Testis (tissue), 2 donors: ENCODE results near the gene ADK.

ENCODE experiments used
- POLR2A ChIP-seq: fragments of 450-650 bp; IDR thresholded peaks from one replicate; pipeline ENCODE4 v1.6.1; 2017; ENCODE audit warnings: antibody characterized with exemption, mild to moderate bottlenecking, moderate library complexity
- TF ChIP-seq, protein P1 (sequence below), 3 experiments: fragments of 450-650 bp in 2 of 3; fragments of 200-600 bp in 1 of 3; sonication (generic) in 1 of 3; IDR thresholded peaks; one replicate each; pipeline ENCODE4 v1.5.1; 2016 to 2019; ENCODE audit warnings: antibody characterized with exemption in 3 of 3, mild to moderate bottlenecking in 2 of 3, moderate library complexity in 1 of 3

DNA sequence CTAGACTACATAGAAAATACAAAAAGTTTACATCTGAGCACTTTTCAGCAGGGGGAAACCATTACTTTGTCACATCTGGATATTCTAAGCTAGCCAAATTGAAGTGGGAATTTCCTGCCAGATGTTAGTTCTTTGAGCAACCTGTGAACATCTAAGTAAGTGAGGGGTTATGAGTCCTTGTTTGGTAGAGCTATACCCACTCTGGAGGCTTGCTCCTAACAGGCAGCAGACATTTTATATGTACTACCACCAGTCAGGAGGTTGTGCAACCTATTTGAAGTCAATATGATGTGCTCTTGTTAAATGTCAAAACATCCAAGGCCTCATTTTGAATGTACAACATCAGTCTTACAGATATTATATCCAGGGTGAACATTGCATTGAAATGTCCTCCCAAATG, 532.0 kb downstream of the ADK start:
- TF ChIP-seq, protein P1, sequence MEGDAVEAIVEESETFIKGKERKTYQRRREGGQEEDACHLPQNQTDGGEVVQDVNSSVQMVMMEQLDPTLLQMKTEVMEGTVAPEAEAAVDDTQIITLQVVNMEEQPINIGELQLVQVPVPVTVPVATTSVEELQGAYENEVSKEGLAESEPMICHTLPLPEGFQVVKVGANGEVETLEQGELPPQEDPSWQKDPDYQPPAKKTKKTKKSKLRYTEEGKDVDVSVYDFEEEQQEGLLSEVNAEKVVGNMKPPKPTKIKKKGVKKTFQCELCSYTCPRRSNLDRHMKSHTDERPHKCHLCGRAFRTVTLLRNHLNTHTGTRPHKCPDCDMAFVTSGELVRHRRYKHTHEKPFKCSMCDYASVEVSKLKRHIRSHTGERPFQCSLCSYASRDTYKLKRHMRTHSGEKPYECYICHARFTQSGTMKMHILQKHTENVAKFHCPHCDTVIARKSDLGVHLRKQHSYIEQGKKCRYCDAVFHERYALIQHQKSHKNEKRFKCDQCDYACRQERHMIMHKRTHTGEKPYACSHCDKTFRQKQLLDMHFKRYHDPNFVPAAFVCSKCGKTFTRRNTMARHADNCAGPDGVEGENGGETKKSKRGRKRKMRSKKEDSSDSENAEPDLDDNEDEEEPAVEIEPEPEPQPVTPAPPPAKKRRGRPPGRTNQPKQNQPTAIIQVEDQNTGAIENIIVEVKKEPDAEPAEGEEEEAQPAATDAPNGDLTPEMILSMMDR (IDR thresholded peaks at IDR 0.05) = no peak
- TF ChIP-seq POLR2A = no peak
